ENCODE measurements around the gene LIME1. TPM values are rescaled to one million over a fixed set of nuclear protein-coding genes. Genes with fewer than 3 reads are reported as not detected.

The LIME1 gene
- polyA plus RNA-seq, 1 experiment: 1.5 TPM

DNA sequence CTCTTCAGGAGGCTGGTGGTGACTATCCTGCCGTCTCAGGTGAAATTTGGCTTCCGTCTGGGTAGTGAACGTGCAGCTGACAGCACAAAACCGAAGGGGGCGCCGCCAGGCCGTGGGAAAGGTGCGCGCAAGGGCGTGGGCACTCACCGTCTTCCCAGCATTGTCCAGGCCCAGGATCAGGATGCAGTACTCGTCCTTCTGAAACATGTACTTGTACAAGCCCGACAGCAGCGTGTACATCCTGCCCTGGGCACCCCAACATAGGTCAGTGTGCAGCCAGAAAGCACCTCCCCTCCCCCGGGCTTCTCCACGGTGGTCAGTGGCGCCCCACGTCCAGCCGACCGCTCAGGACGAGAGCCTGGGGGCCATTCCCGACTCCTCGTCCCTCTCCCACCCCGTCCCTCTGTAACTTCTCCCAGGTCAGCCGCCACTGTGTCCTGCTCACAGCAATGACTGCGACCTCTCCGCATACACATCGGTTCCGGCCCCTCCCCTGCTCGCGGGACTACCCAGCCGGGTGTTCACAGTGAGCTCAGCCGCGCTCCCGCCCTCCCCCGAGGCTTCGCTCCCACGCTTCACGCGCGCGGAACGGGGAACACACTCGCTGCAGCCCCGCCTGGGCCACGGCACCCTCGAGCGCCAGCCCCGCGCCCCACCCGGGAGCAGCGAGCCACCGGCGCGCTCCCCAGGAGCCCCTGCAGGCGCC lies 29.5 kb upstream of the LIME1 start:
- TF ChIP-seq, protein P1, sequence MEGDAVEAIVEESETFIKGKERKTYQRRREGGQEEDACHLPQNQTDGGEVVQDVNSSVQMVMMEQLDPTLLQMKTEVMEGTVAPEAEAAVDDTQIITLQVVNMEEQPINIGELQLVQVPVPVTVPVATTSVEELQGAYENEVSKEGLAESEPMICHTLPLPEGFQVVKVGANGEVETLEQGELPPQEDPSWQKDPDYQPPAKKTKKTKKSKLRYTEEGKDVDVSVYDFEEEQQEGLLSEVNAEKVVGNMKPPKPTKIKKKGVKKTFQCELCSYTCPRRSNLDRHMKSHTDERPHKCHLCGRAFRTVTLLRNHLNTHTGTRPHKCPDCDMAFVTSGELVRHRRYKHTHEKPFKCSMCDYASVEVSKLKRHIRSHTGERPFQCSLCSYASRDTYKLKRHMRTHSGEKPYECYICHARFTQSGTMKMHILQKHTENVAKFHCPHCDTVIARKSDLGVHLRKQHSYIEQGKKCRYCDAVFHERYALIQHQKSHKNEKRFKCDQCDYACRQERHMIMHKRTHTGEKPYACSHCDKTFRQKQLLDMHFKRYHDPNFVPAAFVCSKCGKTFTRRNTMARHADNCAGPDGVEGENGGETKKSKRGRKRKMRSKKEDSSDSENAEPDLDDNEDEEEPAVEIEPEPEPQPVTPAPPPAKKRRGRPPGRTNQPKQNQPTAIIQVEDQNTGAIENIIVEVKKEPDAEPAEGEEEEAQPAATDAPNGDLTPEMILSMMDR (IDR thresholded peaks at IDR 0.05; ENCODE audit: low read depth, low read length): peak; percentile 30
- H3K27ac ChIP-seq (ENCODE audit: low read depth, low read length): no peak overlapping the region

DNA sequence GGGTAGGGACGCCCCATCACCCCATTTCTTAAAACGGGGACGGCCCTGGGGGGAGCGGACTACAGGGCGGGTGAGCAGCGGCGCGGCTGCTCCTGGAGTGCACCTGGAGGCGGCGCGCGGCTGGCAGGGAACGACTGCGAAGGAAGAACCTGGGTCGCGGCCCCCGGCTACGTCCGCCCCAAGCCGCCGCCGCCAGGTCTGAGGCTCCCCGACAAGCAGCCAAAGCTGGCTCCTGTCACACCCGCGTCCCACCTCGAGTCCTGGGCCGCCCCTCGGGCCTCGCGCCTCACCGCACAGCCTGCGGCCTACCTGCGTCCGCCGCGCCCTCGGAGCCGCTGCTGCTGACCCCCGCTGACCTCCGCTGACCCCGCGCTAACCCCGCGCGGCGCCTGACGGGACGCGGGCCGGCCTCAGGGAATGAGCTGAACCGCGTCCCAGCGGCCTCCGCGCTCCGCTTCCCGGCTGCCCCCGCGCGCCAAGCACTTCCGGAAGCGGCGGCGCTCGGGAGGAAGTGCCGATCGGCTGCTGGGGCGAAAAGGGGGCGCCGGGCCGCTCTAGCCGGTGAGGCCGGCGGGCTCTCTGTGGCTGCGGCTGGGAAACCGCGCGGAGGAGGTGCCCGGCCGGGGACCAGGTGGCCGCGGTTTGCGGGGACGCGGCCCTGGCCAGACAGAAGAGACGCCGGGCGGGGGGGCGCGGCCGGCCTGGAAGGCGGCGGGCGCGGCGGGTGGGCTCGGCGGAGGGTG lies 28.7 kb upstream of the LIME1 start, which contains the start of the genes ARFRP1 and ZGPAT:
ARFRP1 (minus strand) TSS at position 419 of the 743 bp plus-strand sequence. CDS start 885 bp downstream, outside the sequence.
ZGPAT (plus strand) TSS at position 482 of the 743 bp plus-strand sequence. CDS start 542 bp downstream, outside the sequence.
- no peak within 1 kb of the TSS for H3K27ac ChIP-seq (ENCODE audit: low read depth, low read length)
- peaks cover 3% of the 10 kb centered on the region; the same call in 1 of the 2 replicates for H3K9me3 ChIP-seq (ENCODE audit: control insufficient read depth, insufficient read depth, low read length)
- TF ChIP-seq, protein P1 (IDR thresholded peaks at IDR 0.05; ENCODE audit: low read depth, low read length): no peak
- DNase-seq (ENCODE audit: low read depth, low spot score): peak; percentile 16
- ChIA-PET POLR2A (interaction anchor here (0.5 to 2.3 kb wide), 11 partner anchors 9 to 250 kb away, joined by 3 to 15 read pairs (median 3); partner anchors contain the start of genes LIME1, RTEL1, TPD52L2 and UCKL1), CTCF (interaction anchor here (0.5 kb wide), 1 partner anchor 15 kb away, joined by 3 read pairs; no protein-coding TSS in a partner anchor)
- H3K27me3 ChIP-seq (ENCODE audit: control insufficient read depth, insufficient read depth, low read length): no peaks in the 10 kb centered on the region
- peak within 1 kb of the TSS; percentile 81 for H3K4me3 ChIP-seq (ENCODE audit: low read depth, low read length)

More for the DNA sequence above, 29.5 kb upstream of the LIME1 start:
- no peak for DNase-seq (ENCODE audit: low read depth, low spot score)
- H3K4me3 ChIP-seq (ENCODE audit: low read depth, low read length): peak overlapping the region; percentile 81
- peaks cover 3% of the 10 kb centered on the region; the same call in 1 of the 2 replicates for H3K9me3 ChIP-seq (ENCODE audit: control insufficient read depth, insufficient read depth, low read length)
- ChIA-PET POLR2A (interaction anchor here (0.5 to 2.3 kb wide), 7 partner anchors 9 to 250 kb away, joined by 3 to 15 read pairs (median 5); partner anchors contain the start of genes RTEL1, TPD52L2 and UCKL1), CTCF (no interaction called here)
- no peaks in the 10 kb centered on the region for H3K27me3 ChIP-seq (ENCODE audit: control insufficient read depth, insufficient read depth, low read length)

DNA sequence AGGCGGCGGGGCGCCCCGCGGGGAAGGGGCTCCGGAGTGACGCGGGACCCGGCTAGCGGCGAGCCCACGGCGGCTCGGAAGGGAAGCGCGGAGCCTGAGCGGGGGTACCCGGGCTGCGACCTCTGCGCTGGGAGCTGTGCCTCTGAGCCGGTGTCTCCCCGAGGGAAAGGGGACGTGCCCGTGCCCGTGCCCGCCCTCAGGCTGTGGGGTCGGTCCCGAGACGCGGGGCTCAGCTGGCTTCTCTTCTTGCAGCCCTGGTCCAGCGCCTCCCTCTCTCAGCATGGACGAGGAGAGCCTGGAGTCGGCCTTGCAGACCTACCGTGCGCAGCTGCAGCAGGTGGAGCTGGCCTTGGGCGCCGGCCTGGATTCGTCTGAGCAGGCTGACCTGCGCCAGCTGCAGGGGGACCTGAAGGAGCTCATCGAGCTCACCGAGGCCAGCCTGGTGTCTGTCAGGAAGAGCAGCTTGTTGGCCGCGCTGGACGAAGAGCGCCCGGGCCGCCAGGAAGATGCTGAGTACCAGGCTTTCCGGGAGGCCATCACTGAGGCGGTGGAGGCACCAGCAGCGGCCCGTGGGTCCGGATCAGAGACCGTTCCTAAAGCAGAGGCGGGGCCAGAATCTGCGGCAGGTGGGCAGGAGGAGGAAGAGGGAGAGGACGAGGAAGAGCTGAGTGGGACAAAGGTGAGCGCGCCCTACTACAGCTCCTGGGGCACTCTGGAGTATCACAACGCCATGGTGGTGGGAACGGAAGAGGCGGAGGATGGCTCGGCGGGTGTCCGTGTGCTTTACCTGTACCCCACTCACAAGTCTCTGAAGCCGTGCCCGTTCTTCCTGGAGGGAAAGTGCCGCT lies 27.9 kb upstream of the LIME1 start:
- Histone ChIP-seq H3K9me3 (ENCODE audit: control insufficient read depth, insufficient read depth, low read length) (peaks cover 3% of the 10 kb centered on the region; the same call in 1 of the 2 replicates), H3K4me3 (ENCODE audit: low read depth, low read length) (peak overlapping the region; percentile 81), H3K27ac (ENCODE audit: low read depth, low read length) (no peak overlapping the region), H3K27me3 (ENCODE audit: control insufficient read depth, insufficient read depth, low read length) (no peaks in the 10 kb centered on the region)
- no peak for DNase-seq (ENCODE audit: low read depth, low spot score)
- POLR2A ChIA-PET: interaction anchor here (0.6 to 2.3 kb wide), 8 partner anchors 10 to 249 kb away, joined by 3 to 15 read pairs (median 4); partner anchors contain the start of genes LIME1, RTEL1 and TPD52L2
- TF ChIP-seq, protein P1 (IDR thresholded peaks at IDR 0.05; ENCODE audit: low read depth, low read length): no peak
- CTCF ChIA-PET: interaction anchor here (0.5 kb wide), 1 partner anchor 15 kb away, joined by 3 read pairs; no protein-coding TSS in a partner anchor

DNA sequence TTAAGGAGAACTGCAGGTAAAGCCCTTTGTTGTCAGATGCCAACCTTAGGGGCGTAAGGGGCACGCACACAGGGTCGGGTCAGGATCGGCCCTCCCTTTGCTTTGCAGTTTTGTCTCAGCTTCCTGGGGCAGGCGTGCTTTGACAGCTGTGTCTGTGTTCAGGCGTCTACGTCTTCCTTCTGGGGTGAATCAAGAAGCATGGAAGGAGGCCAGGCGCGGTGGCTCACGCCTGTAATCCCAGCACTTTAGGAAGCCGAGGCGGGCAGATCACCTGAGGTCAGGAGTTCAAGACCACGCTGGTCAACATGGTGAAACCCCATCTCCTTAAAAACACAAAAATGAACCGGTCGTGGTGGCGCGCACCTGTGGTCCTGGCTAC lies 27.3 kb upstream of the LIME1 start:
- no peaks in the 10 kb centered on the region for H3K27me3 ChIP-seq (ENCODE audit: control insufficient read depth, insufficient read depth, low read length)
- H3K9me3 ChIP-seq (ENCODE audit: control insufficient read depth, insufficient read depth, low read length): peaks cover 5% of the 10 kb centered on the region
- DNase-seq (ENCODE audit: low read depth, low spot score): no peak
- H3K27ac ChIP-seq (ENCODE audit: low read depth, low read length): no peak overlapping the region
- H3K4me3 ChIP-seq (ENCODE audit: low read depth, low read length): peak overlapping the region; percentile 81
- TF ChIP-seq, protein P1 (IDR thresholded peaks at IDR 0.05; ENCODE audit: low read depth, low read length): no peak
- CTCF ChIA-PET: no interaction called here
- POLR2A ChIA-PET: interaction anchor here (2.3 kb wide), 1 partner anchor 51 kb away, joined by 9 read pairs; the partner anchor contains the start of gene RTEL1

Measured in AG04450 (cell line).